Renal cortex interstitium (tissue), 11 donors: ENCODE results near the gene LCE2B. TPM values are rescaled to one million over a fixed set of nuclear protein-coding genes. Genes with fewer than 3 reads are reported as not detected.

Source experiments
- DNase-seq, 11 donors: peaks; one replicate each; pipeline ENCODE4 v3.0.0-alpha.2; 2013; ENCODE audit warnings: low read depth in 9 of 11, low spot score in 4 of 11; ENCODE audit errors: extremely low read depth in 1 of 11
- polyA plus RNA-seq, 3 donors: library from polyadenylated mRNA; unstranded; fragments of 120-200 nt; gene quantifications; one replicate each; pipeline ENCODE4 v1.2.1, GENCODE V29; 2013; ENCODE audit not compliant: insufficient read length in 3 of 3

The LCE2B gene
- polyA plus RNA-seq, 3 donors: not detected

GRCh38 chr1:152718238-152718637 lies 32.3 kb downstream of the LCE2B start:
- DNase-seq: no peak

DNA sequence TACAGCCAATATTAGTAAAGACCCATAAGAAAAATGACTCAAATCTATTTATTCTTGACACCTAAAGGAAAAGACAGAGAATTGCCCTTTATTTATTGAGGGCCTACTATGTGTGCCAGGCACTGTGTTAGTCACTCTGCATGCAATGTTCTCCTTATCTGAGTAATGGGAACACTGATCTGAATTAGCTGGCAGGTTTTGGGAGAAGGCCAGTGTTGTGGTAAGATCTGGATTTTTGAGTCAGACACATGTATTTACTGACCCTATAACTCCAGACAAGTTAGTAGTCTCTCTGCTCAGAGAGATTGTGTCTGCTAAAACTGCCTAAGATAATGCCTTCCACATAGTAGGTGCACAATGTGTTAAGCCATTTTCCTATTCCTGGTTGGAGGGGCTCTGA lies 39.3 kb downstream of the LCE2B start:
- DNase-seq: no peak

GRCh38 chr1:152728986-152729385 lies 43.1 kb downstream of the LCE2B start:
- DNase-seq: no peak

- DNase-seq: no peak
Observed at GRCh38 chr1:152735648-152736047, 49.7 kb downstream of the LCE2B start.

Other genes starting within 250 kb of the LCE2B start
- gene LCE5A, start 175.3 kb upstream of the LCE2B start, polyA plus RNA-seq: not detected
- gene CRCT1, start 171.6 kb upstream of the LCE2B start, polyA plus RNA-seq: not detected
- gene LCE3E, start 119.3 kb upstream of the LCE2B start, polyA plus RNA-seq: not detected
- gene LCE3D, start 105.6 kb upstream of the LCE2B start, polyA plus RNA-seq: not detected
- gene LCE3C, start 85.9 kb upstream of the LCE2B start, polyA plus RNA-seq: not detected
- gene LCE3B, start 72.3 kb upstream of the LCE2B start, polyA plus RNA-seq: not detected
- not detected for gene LCE3A, start 63.0 kb upstream of the LCE2B start, polyA plus RNA-seq
- not detected for gene LCE2D, start 22.7 kb upstream of the LCE2B start, polyA plus RNA-seq
- not detected for gene LCE2C, start 10.8 kb upstream of the LCE2B start, polyA plus RNA-seq
- not detected for gene LCE2A, start 12.2 kb downstream of the LCE2B start, polyA plus RNA-seq
- not detected for gene LCE4A, start 22.0 kb downstream of the LCE2B start, polyA plus RNA-seq
- gene KPRP, start 71.9 kb downstream of the LCE2B start, polyA plus RNA-seq: not detected
- not detected for gene LCE1F, start 89.0 kb downstream of the LCE2B start, polyA plus RNA-seq
- not detected for gene LCE1E, start 100.1 kb downstream of the LCE2B start, polyA plus RNA-seq
- gene LCE1D, start 110.6 kb downstream of the LCE2B start, polyA plus RNA-seq: not detected
- not detected for gene LCE1C, start 120.5 kb downstream of the LCE2B start, polyA plus RNA-seq
- gene LCE1B, start 125.8 kb downstream of the LCE2B start, polyA plus RNA-seq: not detected
- gene LCE1A, start 141.3 kb downstream of the LCE2B start, polyA plus RNA-seq: not detected
- gene LCE6A, start 156.7 kb downstream of the LCE2B start, polyA plus RNA-seq: not detected
- gene LCE7A, start 173.9 kb downstream of the LCE2B start, polyA plus RNA-seq: not detected
- gene SMCP, start 192.2 kb downstream of the LCE2B start, polyA plus RNA-seq: not detected
- gene IVL, start 222.4 kb downstream of the LCE2B start, polyA plus RNA-seq: under 1 TPM in 2 of 3 donors, not detected in 1; 0.09 to 0.16 TPM